Activated CD4-positive, alpha-beta T cell treated with anti-CD3 and anti-CD28 coated beads, Interleukin-2, amount 50 U/mL, for 24 hours (primary cell): ENCODE measurements around the gene ZNF205.
"Not testable (repeated sequence)": the region's sequence is repeated elsewhere in the genome, so short reads cannot be mapped to it uniquely, and the experiment has no call there.

Experiments used
- DNase-seq, 2 donors: peaks; one replicate each; pipeline ENCODE4 v3.0.0-alpha.2; 2020; ENCODE audit warnings: low read depth in 1 of 2, low spot score in 1 of 2

The ZNF205 gene

GRCh38 chr16:3129137-3130131 is 17.0 kb downstream of the ZNF205 start:
- peak in 1 of 2 donors; percentile 85 for DNase-seq

GRCh38 chr16:3131755-3132377 is 19.5 kb downstream of the ZNF205 start:
- no peak for DNase-seq

- no peak for DNase-seq
Observed at GRCh38 chr16:3133844-3134243, 21.5 kb downstream of the ZNF205 start.

- DNase-seq, result peak; percentile 68 to 93
Observed at GRCh38 chr16:3134338-3135125, 22.1 kb downstream of the ZNF205 start, which contains the start of gene ZNF213. ZNF213 (plus strand) TSS chr16:3135029; CDS start chr16:3137281, 2,252 bp downstream.

- DNase-seq, result no peak
Observed at GRCh38 chr16:3135126-3135715, 22.8 kb downstream of the ZNF205 start.

GRCh38 chr16:3137267-3137666 is 24.9 kb downstream of the ZNF205 start:
- no peak for DNase-seq

GRCh38 chr16:3138342-3138741 is 26.0 kb downstream of the ZNF205 start:
- DNase-seq, result no peak

GRCh38 chr16:3138823-3139426 is 26.5 kb downstream of the ZNF205 start:
- no peak for DNase-seq

- not testable (repeated sequence) for DNase-seq
Observed at GRCh38 chr16:3139561-3139960, 27.2 kb downstream of the ZNF205 start.

- DNase-seq, result no peak
Observed at GRCh38 chr16:3140603-3141427, 28.4 kb downstream of the ZNF205 start.

GRCh38 chr16:3141781-3142311 is 29.5 kb downstream of the ZNF205 start:
- DNase-seq, result no peak

GRCh38 chr16:3142327-3142726 is 29.9 kb downstream of the ZNF205 start:
- no peak for DNase-seq

- no peak for DNase-seq
Observed at GRCh38 chr16:3142770-3143169, 30.4 kb downstream of the ZNF205 start.

- no peak for DNase-seq
Observed at GRCh38 chr16:3143189-3143588, 30.8 kb downstream of the ZNF205 start.

GRCh38 chr16:3143598-3144320 is 31.4 kb downstream of the ZNF205 start:
- no peak for DNase-seq

- no peak for DNase-seq
Observed at GRCh38 chr16:3144321-3144983, 32.1 kb downstream of the ZNF205 start.

GRCh38 chr16:3145151-3145550 is 32.8 kb downstream of the ZNF205 start:
- no peak for DNase-seq

GRCh38 chr16:3145660-3146059 is 33.3 kb downstream of the ZNF205 start:
- DNase-seq, result no peak
